IMR-90 (cell line): Measurements from ENCODE around the gene SEMA3C. TPM values are rescaled to one million over a fixed set of nuclear protein-coding genes. Genes with fewer than 3 reads are reported as not detected.

Experiments
- ATAC-seq: fragments of 200-7000 bp; cut with Tn5 transposase; 2 replicates; pipeline ENCODE4 v1.9.1; 2020; ENCODE audit warnings: low read depth, mild to moderate bottlenecking, moderate library complexity
- BruUV-seq: library from RNA; stranded (reverse); fragments of 400-500 nt; replicated peaks from 2 replicates; lab custom pipeline; 2021; lab: Mats Ljungman, UMichigan
- CTCF ChIA-PET: fragments of 300-600 bp; formaldehyde crosslinking; extraction: SDS; loops from one replicate; lab custom pipeline; 2021; ENCODE audit warnings: antibody characterized with exemption; lab: Yijun Ruan, JAX
- POLR2A ChIA-PET: fragments of 300-600 bp; sonication (Branson Sonifier 250); formaldehyde crosslinking; loops from one replicate; lab custom pipeline; 2022; ENCODE audit warnings: antibody characterized with exemption; ENCODE audit not compliant: unreplicated experiment; lab: Charles Lee
- DNase-seq: peaks from one replicate; pipeline ENCODE4 v3.0.0; 2013
- H2AFZ ChIP-seq: replicated peaks from 2 replicates; pipeline ENCODE3; 2013; ENCODE audit warnings: low read length, mild to moderate bottlenecking; ENCODE audit not compliant: poor library complexity
- H2AK5ac ChIP-seq: 2 replicates; pipeline ENCODE4 v1.6.1; 2013; ENCODE audit warnings: low read depth, low read length, inconsistent platforms
- H2AK9ac ChIP-seq: replicated peaks from 2 replicates; pipeline ENCODE3; 2013; ENCODE audit warnings: mild to moderate bottlenecking, low read depth, low read length, moderate library complexity; ENCODE audit not compliant: poor library complexity
- H2BK120ac ChIP-seq: 2 replicates; pipeline ENCODE4 v1.6.1; 2013; ENCODE audit warnings: low read depth, low read length, inconsistent platforms
- H2BK15ac ChIP-seq: 3 replicates; pipeline ENCODE4 v1.6.1; 2013; ENCODE audit warnings: low read depth, low read length, inconsistent platforms
- H2BK20ac ChIP-seq: 2 replicates; pipeline ENCODE4 v1.6.1; 2013; ENCODE audit warnings: low read depth, mild to moderate bottlenecking, inconsistent platforms, low read length, moderate library complexity
- H2BK5ac ChIP-seq: 2 replicates; pipeline ENCODE4 v1.6.1; 2013; ENCODE audit warnings: mild to moderate bottlenecking, low read depth, low read length, inconsistent platforms; ENCODE audit not compliant: poor library complexity, severe bottlenecking
- H3K14ac ChIP-seq: replicated peaks from 2 replicates; pipeline ENCODE4 v1.6.1; 2013; ENCODE audit warnings: low read depth, low read length, inconsistent platforms
- H3K18ac ChIP-seq: 2 replicates; pipeline ENCODE4 v1.6.1; 2013; ENCODE audit warnings: low read depth, low read length, control low read depth
- H3K23ac ChIP-seq: 2 replicates; pipeline ENCODE4 v1.6.1; 2013; ENCODE audit warnings: low read depth, low read length, inconsistent platforms
- H3K27ac ChIP-seq: 2 replicates; pipeline ENCODE4 v1.5.1; 2013; ENCODE audit warnings: mild to moderate bottlenecking, control low read depth, low read length; ENCODE audit not compliant: insufficient read depth
- H3K27me3 ChIP-seq: 2 replicates; pipeline ENCODE4 v1.6.1; 2013; ENCODE audit warnings: low read length; ENCODE audit not compliant: control insufficient read depth, insufficient read depth
- H3K36me3 ChIP-seq: 2 replicates; pipeline ENCODE4 v1.6.1; 2013; ENCODE audit warnings: low read length, mixed read lengths; ENCODE audit not compliant: control insufficient read depth, insufficient read depth
- H3K4ac ChIP-seq: 2 replicates; pipeline ENCODE4 v1.6.1; 2013; ENCODE audit warnings: low read depth, low read length, inconsistent platforms
- H3K4me1 ChIP-seq: 2 replicates; pipeline ENCODE4 v1.6.1; 2013; ENCODE audit warnings: low read length, mixed read lengths; ENCODE audit not compliant: control insufficient read depth, insufficient read depth
- H3K4me2 ChIP-seq: 2 replicates; pipeline ENCODE4 v1.6.1; 2013; ENCODE audit warnings: low read depth, mild to moderate bottlenecking, control low read depth, low read length, moderate library complexity
- H3K4me3 ChIP-seq: 2 replicates; pipeline ENCODE4 v1.5.1; 2013; ENCODE audit warnings: low read depth, mild to moderate bottlenecking, control low read depth, low read length, moderate library complexity; ENCODE audit not compliant: insufficient read depth
- H3K56ac ChIP-seq: 2 replicates; pipeline ENCODE4 v1.6.1; 2013; ENCODE audit warnings: low read length, inconsistent platforms; ENCODE audit not compliant: insufficient read depth; ENCODE audit errors: extremely low read depth
- H3K79me1 ChIP-seq, 2 experiments: 2 replicates each; pipeline ENCODE4 v1.6.1; 2013; ENCODE audit warnings: low read length in 2 of 2, inconsistent platforms in 1 of 2, low read depth in 1 of 2
- H3K9ac ChIP-seq: 2 replicates; pipeline ENCODE4 v1.6.1; 2013; ENCODE audit warnings: low read depth, low read length, control low read depth
- H3K9me1 ChIP-seq: 2 replicates; pipeline ENCODE4 v1.6.1; 2013; ENCODE audit warnings: low read length, inconsistent platforms; ENCODE audit not compliant: insufficient read depth
- H3K9me3 ChIP-seq: 2 replicates; pipeline ENCODE4 v1.6.1; 2013; ENCODE audit warnings: low read length; ENCODE audit not compliant: control insufficient read depth, insufficient read depth
- H4K20me1 ChIP-seq: 2 replicates; pipeline ENCODE4 v1.6.1; 2013; ENCODE audit warnings: low read length, inconsistent platforms; ENCODE audit not compliant: insufficient read depth
- H4K5ac ChIP-seq: 2 replicates; pipeline ENCODE4 v1.6.1; 2013; ENCODE audit warnings: mild to moderate bottlenecking, low read depth, low read length, control low read depth
- H4K8ac ChIP-seq, 2 experiments: 2 replicates each; pipeline ENCODE4 v1.6.1; 2013; ENCODE audit warnings: low read depth in 2 of 2, low read length in 2 of 2, control low read depth in 1 of 2, inconsistent platforms in 1 of 2
- H4K91ac ChIP-seq: 2 replicates; pipeline ENCODE4 v1.6.1; 2013; ENCODE audit warnings: low read depth, low read length, inconsistent platforms; ENCODE audit not compliant: insufficient read depth
- BHLHE40 ChIP-seq: fragments of 150-350 bp; IDR thresholded peaks from 2 replicates; pipeline ENCODE4 v1.6.1; 2016; ENCODE audit warnings: mild to moderate bottlenecking, low read depth, low read length
- CEBPB ChIP-seq: IDR thresholded peaks from 2 replicates; pipeline ENCODE4 v1.6.1; 2012; ENCODE audit warnings: low read depth, low read length, improper control_type of control experiment
- CHD1 ChIP-seq: IDR thresholded peaks from 2 replicates; pipeline ENCODE4 v1.6.1; 2012; ENCODE audit warnings: low read depth, low read length, improper control_type of control experiment
- FOS ChIP-seq: fragments of 150-350 bp; IDR thresholded peaks from 2 replicates; pipeline ENCODE4 v1.6.1; 2016; ENCODE audit warnings: low read depth, low read length
- MAFK ChIP-seq: IDR thresholded peaks from 2 replicates; pipeline ENCODE4 v1.6.1; 2012; ENCODE audit warnings: low read depth, low read length, improper control_type of control experiment
- MAZ ChIP-seq: IDR thresholded peaks from 2 replicates; pipeline ENCODE4 v1.6.1; 2012; ENCODE audit warnings: low read depth, mild to moderate bottlenecking, low read length, improper control_type of control experiment, moderate library complexity, borderline replicate concordance
- MXI1 ChIP-seq: IDR thresholded peaks from 2 replicates; pipeline ENCODE4 v1.6.1; 2012; ENCODE audit warnings: low read depth, mild to moderate bottlenecking, low read length, moderate library complexity, borderline replicate concordance
- NFE2L2 ChIP-seq: fragments of 150-350 bp; IDR thresholded peaks from 2 replicates; pipeline ENCODE4 v1.6.1; 2016; ENCODE audit warnings: low read depth, mild to moderate bottlenecking, low read length
- POLR2A ChIP-seq: IDR thresholded peaks from 2 replicates; pipeline ENCODE4 v1.6.1; 2012; ENCODE audit warnings: mild to moderate bottlenecking, low read depth, low read length
- RAD21 ChIP-seq: IDR thresholded peaks from 2 replicates; pipeline ENCODE4 v1.6.1; 2012; ENCODE audit warnings: low read length, improper control_type of control experiment
- RCOR1 ChIP-seq: IDR thresholded peaks from 2 replicates; pipeline ENCODE4 v1.6.1; 2012; ENCODE audit warnings: mild to moderate bottlenecking, low read length, improper control_type of control experiment; ENCODE audit not compliant: insufficient replicate concordance
- RFX5 ChIP-seq: IDR thresholded peaks from 2 replicates; pipeline ENCODE4 v1.8.0; 2012; ENCODE audit warnings: low read depth, mild to moderate bottlenecking, low read length, moderate library complexity
- SMC3 ChIP-seq: fragments of 150-350 bp; IDR thresholded peaks from 2 replicates; pipeline ENCODE4 v1.6.1; 2016; ENCODE audit warnings: low read depth, mild to moderate bottlenecking, antibody characterized with exemption, low read length, moderate library complexity
- WGBS, 2 experiments: methylation state at CpG; one replicate each; pipeline versions ENCODE4 v1.1.5 to v1.1.7; 2013; ENCODE audit warnings: missing lambda C conversion rate in 2 of 2; ENCODE audit not compliant: insufficient read length in 1 of 2; ENCODE audit errors: extremely low coverage in 2 of 2; 5-methylcytosine and 5-hydroxymethylcytosine counted together
- dilution Hi-C: fragments of 300-500 bp; cut with HindIII; formaldehyde crosslinking; loops from one replicate; pipeline ENCODE4 v1.14.3; 2018; ENCODE audit warnings: low sequenced_read_pairs; ENCODE audit not compliant: unreplicated experiment
- in situ Hi-C: fragments of 300-500 bp; cut with MboI; formaldehyde crosslinking; loops from 3 replicates; pipeline ENCODE4 v1.14.3; 2019; ENCODE audit warnings: low sequenced_read_pairs, inconsistent platforms, mixed read lengths
- intact Hi-C: fragments of 100-400 bp; cut with micrococcal nuclease; formaldehyde crosslinking; loops from 2 replicates; pipeline ENCODE4 v1.10.0; 2022
- polyA plus RNA-seq, 3 experiments: library from polyadenylated mRNA; depleted of rRNA; stranded (reverse); fragments of >200 nt; gene quantifications; 2 replicates each; pipeline ENCODE4 v1.2.3, GENCODE V29; 2012; ENCODE audit warnings: low replicate concordance in 1 of 3
- total RNA-seq: library from RNA; depleted of rRNA; stranded (reverse); fragments of >200 nt; gene quantifications from 2 replicates; pipeline ENCODE4 v1.2.3, GENCODE V29; 2012
- TF ChIP-seq, protein P1 (sequence below): fragments of 150-350 bp; IDR thresholded peaks from 2 replicates; pipeline ENCODE4 v1.6.1; 2016; ENCODE audit warnings: low read depth, mild to moderate bottlenecking, low read length, moderate library complexity, borderline replicate concordance
- TF ChIP-seq, protein P2 (sequence below): fragments of 150-350 bp; IDR thresholded peaks from 2 replicates; pipeline ENCODE4 v1.6.1; 2017; ENCODE audit warnings: mild to moderate bottlenecking, antibody characterized with exemption, low read length, low read depth
- TF ChIP-seq, protein P3 (sequence below): conservative IDR thresholded peaks from 2 replicates; pipeline ENCODE4 v1.5.1; 2012; ENCODE audit warnings: mild to moderate bottlenecking, low read depth, low read length, improper control_type of control experiment

SEMA3C gene
- total and polyA plus RNA-seq, 2 of the 4 experiments (the other 2 are of a cell fraction), result 21.2 to 97.1 TPM

DNA sequence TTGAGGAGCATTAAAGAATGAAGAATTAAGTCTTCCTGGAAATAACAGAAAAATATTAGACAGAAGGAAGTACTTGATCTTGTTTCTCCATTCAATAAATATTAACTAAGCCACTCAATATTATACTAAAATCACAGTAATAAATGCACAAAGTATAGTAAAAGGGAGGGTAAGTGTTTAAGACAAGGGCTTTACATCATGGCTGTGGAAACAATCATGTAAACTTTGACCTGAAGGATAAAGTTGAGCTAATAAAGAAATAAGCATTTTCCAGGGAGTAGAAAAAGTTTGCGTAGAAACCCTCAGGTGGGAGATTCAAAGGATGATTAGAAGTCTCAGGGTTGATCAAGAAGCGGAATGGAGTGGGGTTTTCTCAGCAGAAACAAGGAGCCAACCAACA is 78.2 kb downstream of the SEMA3C start:
- H3K4ac ChIP-seq, result no peak overlapping the region
- H2AFZ ChIP-seq, result no peak overlapping the region
- CTCF ChIA-PET, result no interaction called here
- ATAC-seq (no peak), DNase-seq (no peak)
- H3K14ac ChIP-seq, result no peak overlapping the region
- no peak overlapping the region for H3K4me2 ChIP-seq
- no peaks in the 10 kb centered on the region; the same call in 1 of the 2 replicates for H3K36me3 ChIP-seq
- H3K79me1 ChIP-seq, result peaks cover 13 to 23% of the 10 kb centered on the region in 2 experiments; a peak in 2 of 4 replicates
- no peak overlapping the region for H3K27ac ChIP-seq
- no peaks in the 10 kb centered on the region for H3K27me3 ChIP-seq
- no peak overlapping the region for H3K4me3 ChIP-seq
- H2AK9ac ChIP-seq, result no peak overlapping the region
- H4K8ac ChIP-seq, result no peak overlapping the region
- no peak overlapping the region for H3K56ac ChIP-seq
- H4K20me1 ChIP-seq, result no peaks in the 10 kb centered on the region
- H3K18ac ChIP-seq, result no peak overlapping the region
- in situ Hi-C loops (no loop called here), dilution Hi-C loops (no loop called here), intact Hi-C loops (loop anchor here (5.0 kb wide), 1 partner anchor 52 kb away; no protein-coding TSS in a partner anchor)
- H2BK120ac ChIP-seq, result no peak overlapping the region
- H3K9ac ChIP-seq, result no peak overlapping the region
- H4K5ac ChIP-seq, result no peak overlapping the region; the same call in 1 of the 2 replicates
- H3K23ac ChIP-seq, result no peak overlapping the region
- peak overlapping the region; percentile 18; the same call in 1 of the 2 replicates for H4K91ac ChIP-seq
- TF ChIP-seq BHLHE40, result no peak
- TF ChIP-seq, protein P1, sequence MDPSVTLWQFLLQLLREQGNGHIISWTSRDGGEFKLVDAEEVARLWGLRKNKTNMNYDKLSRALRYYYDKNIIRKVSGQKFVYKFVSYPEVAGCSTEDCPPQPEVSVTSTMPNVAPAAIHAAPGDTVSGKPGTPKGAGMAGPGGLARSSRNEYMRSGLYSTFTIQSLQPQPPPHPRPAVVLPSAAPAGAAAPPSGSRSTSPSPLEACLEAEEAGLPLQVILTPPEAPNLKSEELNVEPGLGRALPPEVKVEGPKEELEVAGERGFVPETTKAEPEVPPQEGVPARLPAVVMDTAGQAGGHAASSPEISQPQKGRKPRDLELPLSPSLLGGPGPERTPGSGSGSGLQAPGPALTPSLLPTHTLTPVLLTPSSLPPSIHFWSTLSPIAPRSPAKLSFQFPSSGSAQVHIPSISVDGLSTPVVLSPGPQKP, result no peak
- TF ChIP-seq, protein P2, sequence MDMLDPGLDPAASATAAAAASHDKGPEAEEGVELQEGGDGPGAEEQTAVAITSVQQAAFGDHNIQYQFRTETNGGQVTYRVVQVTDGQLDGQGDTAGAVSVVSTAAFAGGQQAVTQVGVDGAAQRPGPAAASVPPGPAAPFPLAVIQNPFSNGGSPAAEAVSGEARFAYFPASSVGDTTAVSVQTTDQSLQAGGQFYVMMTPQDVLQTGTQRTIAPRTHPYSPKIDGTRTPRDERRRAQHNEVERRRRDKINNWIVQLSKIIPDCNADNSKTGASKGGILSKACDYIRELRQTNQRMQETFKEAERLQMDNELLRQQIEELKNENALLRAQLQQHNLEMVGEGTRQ, result no peak
- TF ChIP-seq MAFK, result no peak
- TF ChIP-seq RFX5, result no peak
- TF ChIP-seq MAZ, result no peak
- TF ChIP-seq CHD1, result no peak
- no peak for TF ChIP-seq RAD21
- TF ChIP-seq RCOR1, result no peak
- no peak for TF ChIP-seq SMC3
- TF ChIP-seq CEBPB, result no peak
- no peak for TF ChIP-seq NFE2L2
- TF ChIP-seq, protein P3, sequence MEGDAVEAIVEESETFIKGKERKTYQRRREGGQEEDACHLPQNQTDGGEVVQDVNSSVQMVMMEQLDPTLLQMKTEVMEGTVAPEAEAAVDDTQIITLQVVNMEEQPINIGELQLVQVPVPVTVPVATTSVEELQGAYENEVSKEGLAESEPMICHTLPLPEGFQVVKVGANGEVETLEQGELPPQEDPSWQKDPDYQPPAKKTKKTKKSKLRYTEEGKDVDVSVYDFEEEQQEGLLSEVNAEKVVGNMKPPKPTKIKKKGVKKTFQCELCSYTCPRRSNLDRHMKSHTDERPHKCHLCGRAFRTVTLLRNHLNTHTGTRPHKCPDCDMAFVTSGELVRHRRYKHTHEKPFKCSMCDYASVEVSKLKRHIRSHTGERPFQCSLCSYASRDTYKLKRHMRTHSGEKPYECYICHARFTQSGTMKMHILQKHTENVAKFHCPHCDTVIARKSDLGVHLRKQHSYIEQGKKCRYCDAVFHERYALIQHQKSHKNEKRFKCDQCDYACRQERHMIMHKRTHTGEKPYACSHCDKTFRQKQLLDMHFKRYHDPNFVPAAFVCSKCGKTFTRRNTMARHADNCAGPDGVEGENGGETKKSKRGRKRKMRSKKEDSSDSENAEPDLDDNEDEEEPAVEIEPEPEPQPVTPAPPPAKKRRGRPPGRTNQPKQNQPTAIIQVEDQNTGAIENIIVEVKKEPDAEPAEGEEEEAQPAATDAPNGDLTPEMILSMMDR, result no peak
- TF ChIP-seq MXI1, result no peak
- TF ChIP-seq POLR2A, result no peak
- no peak for TF ChIP-seq FOS
- POLR2A ChIA-PET, result no interaction called here
- no peak overlapping the region for H2BK5ac ChIP-seq
- peaks cover 8% of the 10 kb centered on the region; the same call in 1 of the 2 replicates for H3K4me1 ChIP-seq
- no TSS peak for BruUV-seq
- no peak overlapping the region for H2AK5ac ChIP-seq
- H3K9me3 ChIP-seq, result no peaks in the 10 kb centered on the region
- no CpG with 5 or more reads among the region's 2 CpGs for WGBS, 2 experiments
- peak overlapping the region; percentile 1; the same call in 1 of the 2 replicates for H2BK20ac ChIP-seq
- no peak overlapping the region for H2BK15ac ChIP-seq
- H3K9me1 ChIP-seq, result no peaks in the 10 kb centered on the region
